ENCODE results near the gene COPG1. TPM values are rescaled to one million over a fixed set of nuclear protein-coding genes. Genes with fewer than 3 reads are reported as not detected.

The COPG1 gene, protein sequence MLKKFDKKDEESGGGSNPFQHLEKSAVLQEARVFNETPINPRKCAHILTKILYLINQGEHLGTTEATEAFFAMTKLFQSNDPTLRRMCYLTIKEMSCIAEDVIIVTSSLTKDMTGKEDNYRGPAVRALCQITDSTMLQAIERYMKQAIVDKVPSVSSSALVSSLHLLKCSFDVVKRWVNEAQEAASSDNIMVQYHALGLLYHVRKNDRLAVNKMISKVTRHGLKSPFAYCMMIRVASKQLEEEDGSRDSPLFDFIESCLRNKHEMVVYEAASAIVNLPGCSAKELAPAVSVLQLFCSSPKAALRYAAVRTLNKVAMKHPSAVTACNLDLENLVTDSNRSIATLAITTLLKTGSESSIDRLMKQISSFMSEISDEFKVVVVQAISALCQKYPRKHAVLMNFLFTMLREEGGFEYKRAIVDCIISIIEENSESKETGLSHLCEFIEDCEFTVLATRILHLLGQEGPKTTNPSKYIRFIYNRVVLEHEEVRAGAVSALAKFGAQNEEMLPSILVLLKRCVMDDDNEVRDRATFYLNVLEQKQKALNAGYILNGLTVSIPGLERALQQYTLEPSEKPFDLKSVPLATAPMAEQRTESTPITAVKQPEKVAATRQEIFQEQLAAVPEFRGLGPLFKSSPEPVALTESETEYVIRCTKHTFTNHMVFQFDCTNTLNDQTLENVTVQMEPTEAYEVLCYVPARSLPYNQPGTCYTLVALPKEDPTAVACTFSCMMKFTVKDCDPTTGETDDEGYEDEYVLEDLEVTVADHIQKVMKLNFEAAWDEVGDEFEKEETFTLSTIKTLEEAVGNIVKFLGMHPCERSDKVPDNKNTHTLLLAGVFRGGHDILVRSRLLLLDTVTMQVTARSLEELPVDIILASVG
- total RNA-seq: 129 TPM

DNA sequence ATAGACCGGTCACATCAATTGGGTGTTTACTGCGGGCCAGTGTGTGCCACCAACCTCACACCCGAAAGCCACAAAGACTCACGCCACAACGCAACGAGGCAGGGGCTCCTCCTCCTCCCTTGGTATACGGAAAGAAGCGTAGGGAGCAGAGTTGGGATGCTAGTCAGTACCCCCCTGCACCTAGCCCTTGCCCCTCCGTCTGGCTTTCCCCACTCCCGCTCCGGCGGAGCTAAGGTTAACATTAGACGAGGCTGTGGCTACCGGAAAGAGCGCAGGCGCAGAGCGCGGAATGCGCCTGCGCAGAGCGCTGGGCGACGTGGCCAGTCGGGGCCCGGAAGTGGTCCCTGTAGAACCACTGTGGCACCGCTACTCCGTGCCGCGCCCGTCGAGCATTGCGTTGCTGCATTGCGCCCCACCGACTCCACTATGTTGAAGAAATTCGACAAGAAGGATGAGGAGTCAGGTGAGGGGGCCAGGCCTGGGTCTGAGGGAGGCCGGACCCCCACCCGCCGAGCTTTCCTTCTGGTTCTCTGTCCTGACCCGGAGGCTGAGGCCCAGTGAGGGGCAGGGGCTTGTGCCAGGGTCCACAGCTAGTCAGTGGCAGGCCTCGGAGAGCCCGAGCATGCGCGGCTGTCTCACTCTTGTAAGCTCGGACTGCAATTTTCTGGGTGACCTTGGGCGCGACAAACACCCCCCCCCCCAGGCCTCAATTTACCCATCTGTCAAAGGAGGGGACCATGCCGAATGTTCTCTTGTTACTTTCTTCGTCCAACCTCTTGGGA is at the start of gene COPG1:
COPG1 (plus strand) TSS at position 323 of the 782 bp plus-strand sequence; CDS start at position 427, 104 bp downstream.

DNA sequence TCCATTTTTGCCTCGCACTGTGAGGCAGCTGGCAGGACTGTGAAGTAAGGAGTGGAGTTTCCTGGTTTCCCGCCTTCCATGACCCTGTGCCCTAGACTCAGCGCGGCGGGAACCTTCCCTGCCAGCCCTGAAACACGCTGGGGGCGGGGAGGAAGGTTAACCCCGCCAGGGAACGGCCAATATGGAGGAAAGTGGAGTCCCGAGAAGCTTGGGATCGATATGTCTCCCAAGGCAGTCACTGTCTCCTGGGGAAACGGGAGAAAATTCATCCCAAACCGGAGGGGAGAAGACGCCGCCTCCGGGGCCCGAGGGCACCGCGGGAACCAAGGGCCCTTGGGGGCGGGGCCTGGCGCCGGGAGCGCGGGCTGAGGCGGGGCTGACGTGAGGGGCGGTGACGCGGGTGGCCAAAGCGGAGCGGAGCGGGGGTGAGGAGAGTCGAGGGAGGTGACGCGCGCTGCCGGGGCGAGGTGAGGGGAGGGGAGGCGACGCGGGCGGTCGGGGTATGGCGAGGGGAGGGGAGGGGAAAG is 29.1 kb downstream of the COPG1 start, which contains the start of gene HMCES:
HMCES (plus strand) TSS at position 432 of the 527 bp plus-strand sequence. CDS start 863 bp downstream, outside the sequence.

Small RNAs within 50 kb of the gene (small RNA-seq; reads per million reads assigned to genes)
- gene MIR6826 (ENCODE audit: low replicate concordance): not detected
- not detected for gene RPS27P12 (ENCODE audit: low replicate concordance)

Other genes starting within 250 kb of the COPG1 start
- gene EFCC1, start 248.3 kb upstream of the COPG1 start, total RNA-seq: 5.0 TPM
- gene GP9, start 188.8 kb upstream of the COPG1 start, total RNA-seq: 3.8 TPM
- 11.8 TPM for gene RAB43, start 127.8 kb upstream of the COPG1 start, total RNA-seq
- 23.4 TPM for gene ISY1, start 88.5 kb upstream of the COPG1 start, total RNA-seq
- gene CNBP, start 65.7 kb upstream of the COPG1 start, total RNA-seq: 237 TPM
- 26.6 TPM for gene HMCES, start 29.3 kb downstream of the COPG1 start, total RNA-seq
- gene EFCAB12, start 179.0 kb downstream of the COPG1 start, total RNA-seq: 2.3 TPM
- gene MBD4, start 190.3 kb downstream of the COPG1 start, total RNA-seq: 33.9 TPM
- 66.4 TPM for gene IFT122, start 190.6 kb downstream of the COPG1 start, total RNA-seq

Data from metanephros (tissue), 2 donors.